Heart left ventricle (tissue), 16 donors: ENCODE results near the gene PPIA. TPM values are rescaled to one million over a fixed set of nuclear protein-coding genes. Genes with fewer than 3 reads are reported as not detected.

ENCODE experiments used
- ATAC-seq, 4 donors: fragments of 200-7000 bp; cut with Tn5 transposase; one replicate each; pipeline ENCODE4 v1.9.1; 2020 to 2022; ENCODE audit warnings: moderate library complexity in 4 of 4, mild to moderate bottlenecking in 3 of 4, moderate number of reproducible peaks in 1 of 4
- DNase-seq, 5 donors: peaks; one replicate each; pipeline ENCODE4 v3.0.0-alpha.2; 2020
- H3K27ac ChIP-seq, 12 donors: fragments of 200-600 bp; sonication (generic) in 4 of 12; one replicate each; pipeline versions ENCODE4 v1.5.0 to v1.8.0; 2016 to 2022; ENCODE audit warnings: mild to moderate bottlenecking in 2 of 12
- H3K27me3 ChIP-seq, 9 donors: fragments of 200-600 bp; sonication (generic) in 2 of 9; one replicate each; pipeline versions ENCODE4 v1.5.1 to v1.8.0; 2016 to 2022; ENCODE audit warnings: mild to moderate bottlenecking in 3 of 9
- H3K36me3 ChIP-seq, 9 donors: fragments of 200-600 bp; sonication (generic) in 2 of 9; one replicate each; pipeline versions ENCODE4 v1.5.0 to v1.8.0; 2018 to 2022; ENCODE audit warnings: mild to moderate bottlenecking in 2 of 9
- H3K4me1 ChIP-seq, 12 donors: fragments of 200-600 bp; sonication (generic) in 4 of 12; one replicate each; pipeline versions ENCODE4 v1.5.0 to v1.8.0; 2016 to 2022; ENCODE audit warnings: mild to moderate bottlenecking in 3 of 12
- H3K4me3 ChIP-seq, 12 donors: fragments of 200-600 bp; sonication (generic) in 4 of 12; one replicate each; pipeline versions ENCODE4 v1.5.0 to v1.8.0; 2017 to 2022; ENCODE audit warnings: mild to moderate bottlenecking in 9 of 12, moderate library complexity in 4 of 12
- H3K9me3 ChIP-seq, 12 donors: fragments of 200-600 bp; sonication (generic) in 4 of 12; one replicate each; pipeline versions ENCODE4 v1.5.0 to v1.8.0; 2016 to 2022; ENCODE audit warnings: mild to moderate bottlenecking in 1 of 12
- POLR2A ChIP-seq, 2 donors: fragments of 450-650 bp; IDR thresholded peaks; one replicate each; pipeline ENCODE4 v1.6.1; 2017; ENCODE audit warnings: antibody characterized with exemption in 2 of 2, mild to moderate bottlenecking in 2 of 2, moderate library complexity in 2 of 2
- WGBS, 4 donors: extraction: QIAGEN DNeasy Blood & Tissue Kit in 2 of 4; methylation state at CpG; one replicate each; pipeline versions ENCODE4 v1.1.5 to v1.1.7; 2013 to 2018; 5-methylcytosine and 5-hydroxymethylcytosine counted together
- intact Hi-C, 10 donors: fragments of 100-400 bp; cut with DNase I; formaldehyde crosslinking; loops; one replicate each; pipeline versions ENCODE4 v1.11.1 to v1.14.2; 2022
- polyA plus RNA-seq, 2 donors: library from polyadenylated mRNA; stranded (reverse); fragments of 200-250 nt; gene quantifications; one replicate each; pipeline ENCODE4 v1.2.3, GENCODE V29; 2013
- total RNA-seq, 9 donors: library from RNA; depleted of rRNA in 2 of 9; stranded (reverse); fragments of >200 nt in 2 of 9; fragmentation: NEBNext Ultra II Directional in 3 of 9; extraction: Animal tissue kit (Norgen Biotek cat#: 25700) in 3 of 9; gene quantifications; one replicate each; pipeline versions ENCODE4 v1.1.0 to v1.2.4, GENCODE V29; 2016 to 2023
- TF ChIP-seq, protein P1 (sequence below), 12 donors: fragments of 200-600 bp; sonication (generic) in 4 of 12; IDR thresholded peaks; one replicate each; pipeline versions ENCODE4 v1.5.0 to v1.8.0; 2018 to 2022; ENCODE audit warnings: antibody characterized with exemption in 12 of 12, mild to moderate bottlenecking in 5 of 12
- donor health status: ischemic (EF 13 %, LVEDD 7.1; RV severe dilation, severe dysfunction).
- donor health status: healthy with polysubstance abuse.
- donor health status: DM: no; HTN: yes; CAD: no.
- donor health status: DM: no; HTN: no; CAD: no.
- donor health status: ischemic (EF 25% LVEDD 6.9; RV normal size, moderate dysfunction).
- donor health status: ischemic (EF 25% LVEDD 5.7; RV mildly dilated, moderate dysfunction).
- donor health status: healthy.
- donor health status: DM: yes; HTN: yes; CAD: no.
- donor health status: ischemic (EF 35%, LVEDD 5.7; RV mildly dilated, moderate dysfunction).
- donor health status: nonischemic (EF 11% LVEDD 7.7; RV severe dilation, severe dysfunction).
- donor health status: DM: yes; HTN: yes; CAD: no.
- donor health status: PGD.
- donor health status: ischemic (EF 29% LVEDD 5.4; RV normal size, mild dysfunction).
- donor health status: nonischemic (EF 23%, LVEDD 6.1; RV moderate dilation, normal function).

The PPIA gene
- total and polyA plus RNA-seq, 11 donors: 327 to 3,804 (median 743) TPM

DNA sequence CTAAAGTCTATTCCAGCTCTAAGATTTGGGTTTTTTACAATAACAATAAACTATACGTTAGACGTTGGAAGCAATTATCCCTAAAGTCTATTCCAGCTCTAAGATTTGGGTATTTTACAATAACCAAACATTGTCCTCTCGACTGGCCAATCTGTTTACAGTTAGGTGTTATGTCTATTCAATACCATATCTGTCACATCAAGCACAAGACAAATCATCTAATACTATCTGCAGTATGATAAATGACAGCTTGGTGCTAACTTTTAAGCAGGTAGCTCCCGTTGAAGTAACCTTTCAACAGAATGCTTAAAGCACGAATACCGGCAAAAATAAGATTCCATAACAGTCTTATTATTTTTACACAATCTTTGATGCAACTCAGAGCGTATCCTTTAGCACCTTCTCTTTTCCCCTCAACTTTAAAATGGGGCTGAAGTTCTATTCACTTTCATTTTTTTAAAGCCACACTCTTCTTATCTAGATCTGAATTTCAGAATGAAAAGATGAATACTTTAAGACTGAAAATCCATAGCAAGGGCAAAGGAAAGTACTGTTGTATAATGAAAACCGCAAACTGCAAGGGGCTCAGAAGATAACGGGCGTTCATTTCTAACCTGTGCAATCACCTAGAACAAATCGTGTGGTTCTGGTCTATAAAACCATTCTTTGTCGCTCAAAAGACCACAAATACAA, 50.5 kb downstream of the PPIA start:
- ATAC-seq: no peak
- peaks cover 0 to 52% (median 44%) of the 10 kb centered on the region in 12 donors for H3K4me1 ChIP-seq

DNA sequence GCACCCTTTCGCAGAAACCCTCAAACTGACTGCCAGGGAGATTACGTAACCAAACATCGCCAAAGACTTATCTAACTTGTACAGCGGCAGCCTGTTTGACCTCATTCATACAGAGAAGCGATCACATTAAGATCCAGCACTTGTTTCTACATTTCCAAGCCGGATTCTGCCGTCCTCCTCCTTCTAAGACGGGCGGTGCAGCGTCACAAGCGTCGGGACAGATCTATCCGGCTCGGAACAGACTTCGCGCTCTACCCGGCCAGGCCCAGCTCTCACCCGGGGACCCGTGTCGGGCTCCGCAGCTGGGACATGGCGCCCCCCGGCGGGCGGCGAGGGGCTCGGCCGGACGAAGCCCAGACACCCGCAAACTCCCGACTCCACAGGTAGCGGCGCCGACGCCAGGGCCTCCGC, 51.0 kb downstream of the PPIA start:
- DNase-seq (peak; percentile 89 to 95 (median 89)), ATAC-seq (peak; percentile 23 to 87 (median 75))
- H3K4me3 ChIP-seq: peak overlapping the region; percentile 52 to 85 (median 70)
- no peaks in the 10 kb centered on the region for H3K9me3 ChIP-seq
- no peaks in the 10 kb centered on the region for H3K27me3 ChIP-seq
- intact Hi-C loops: loop anchor here (1.0 to 10.0 kb wide), 12 partner anchors 35 to 263 kb away; partner anchors contain the start of genes PPIA (in 4 of the 10), OGDH (in 3 of the 10) and ZMIZ2 (in 2 of the 10)
- 0 to 1% (median 0%) methylated on average over 18 to 36 of the region's 36 CpGs for whole genome bisulfite sequencing, 4 donors
- H3K27ac ChIP-seq: peak overlapping the region; percentile 70 to 99 (median 97)
- TF ChIP-seq POLR2A (IDR thresholded peaks at IDR 0.05): no peak
- TF ChIP-seq, protein P1, sequence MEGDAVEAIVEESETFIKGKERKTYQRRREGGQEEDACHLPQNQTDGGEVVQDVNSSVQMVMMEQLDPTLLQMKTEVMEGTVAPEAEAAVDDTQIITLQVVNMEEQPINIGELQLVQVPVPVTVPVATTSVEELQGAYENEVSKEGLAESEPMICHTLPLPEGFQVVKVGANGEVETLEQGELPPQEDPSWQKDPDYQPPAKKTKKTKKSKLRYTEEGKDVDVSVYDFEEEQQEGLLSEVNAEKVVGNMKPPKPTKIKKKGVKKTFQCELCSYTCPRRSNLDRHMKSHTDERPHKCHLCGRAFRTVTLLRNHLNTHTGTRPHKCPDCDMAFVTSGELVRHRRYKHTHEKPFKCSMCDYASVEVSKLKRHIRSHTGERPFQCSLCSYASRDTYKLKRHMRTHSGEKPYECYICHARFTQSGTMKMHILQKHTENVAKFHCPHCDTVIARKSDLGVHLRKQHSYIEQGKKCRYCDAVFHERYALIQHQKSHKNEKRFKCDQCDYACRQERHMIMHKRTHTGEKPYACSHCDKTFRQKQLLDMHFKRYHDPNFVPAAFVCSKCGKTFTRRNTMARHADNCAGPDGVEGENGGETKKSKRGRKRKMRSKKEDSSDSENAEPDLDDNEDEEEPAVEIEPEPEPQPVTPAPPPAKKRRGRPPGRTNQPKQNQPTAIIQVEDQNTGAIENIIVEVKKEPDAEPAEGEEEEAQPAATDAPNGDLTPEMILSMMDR (IDR thresholded peaks at IDR 0.05): peak; percentile 80 to 99 (median 94)
- peaks cover 0 to 10% (median 0%) of the 10 kb centered on the region in 9 donors for H3K36me3 ChIP-seq
- peaks cover 0 to 46% (median 38%) of the 10 kb centered on the region in 12 donors for H3K4me1 ChIP-seq

More for the DNA sequence above, 50.5 kb downstream of the PPIA start:
- no peak for TF ChIP-seq POLR2A (IDR thresholded peaks at IDR 0.05)
- TF ChIP-seq, protein P1 (IDR thresholded peaks at IDR 0.05): no peak
- Histone ChIP-seq H3K27me3 (no peaks in the 10 kb centered on the region), H3K4me3 (peak overlapping the region; percentile 52 to 85 (median 70)), H3K9me3 (no peaks in the 10 kb centered on the region), H3K36me3 (peaks cover 0 to 15% (median 1%) of the 10 kb centered on the region in 9 donors), H3K27ac (peak overlapping the region; percentile 70 to 99 (median 97))
- DNase-seq: no peak
- intact Hi-C loops: loop anchor here (1.0 to 10.0 kb wide), 12 partner anchors 35 to 262 kb away; partner anchors contain the start of genes PPIA (in 4 of the 10), OGDH (in 3 of the 10) and ZMIZ2 (in 2 of the 10)
- WGBS, 4 donors: 0 to 2% (median 0%) methylated on average over 12 of the region's 12 CpGs

DNA sequence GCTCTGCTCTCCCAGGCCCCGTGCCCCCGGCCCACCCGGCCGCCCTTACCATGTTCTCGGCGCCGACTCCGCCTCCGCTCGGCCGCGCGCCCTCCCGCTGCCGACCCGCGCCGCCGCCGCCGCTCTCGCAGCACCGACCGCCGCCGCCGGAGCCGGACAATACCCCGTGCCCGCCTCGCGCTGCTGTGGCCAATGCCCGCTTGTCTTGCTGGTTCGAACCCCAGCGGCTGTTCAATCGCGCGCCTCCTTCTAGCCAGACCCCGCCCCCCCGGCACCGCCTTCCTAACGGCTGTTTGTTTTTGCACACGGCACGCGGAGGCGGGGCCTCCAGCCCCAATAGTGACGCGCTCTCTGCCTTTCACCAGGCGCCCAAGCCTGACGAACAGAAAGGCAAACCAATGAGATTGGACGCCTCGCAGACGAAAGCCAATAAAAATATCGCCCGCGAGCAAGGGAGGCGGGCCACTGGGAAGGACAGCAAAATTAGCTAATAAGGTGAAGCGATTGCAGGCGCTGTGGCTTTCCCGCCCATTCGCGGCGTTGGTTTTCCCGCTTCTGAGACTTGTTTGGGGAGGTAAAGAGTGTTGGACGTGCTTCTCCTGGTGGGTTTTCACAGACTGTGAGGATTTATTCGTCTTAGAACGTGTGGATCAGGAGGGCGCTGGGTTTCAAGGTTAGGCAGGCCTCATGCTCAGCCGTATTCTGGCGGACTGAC, 51.6 kb downstream of the PPIA start, which contains the start of gene H2AZ2:
Gene H2AZ2, minus strand, starts transcription at position 168 of the 715 bp plus-strand sequence. Its CDS starts 116 bp downstream, at position 52.
- WGBS, 4 donors: 0 to 1% (median 1%) methylated on average over 34 to 70 of the region's 70 CpGs

More for the DNA sequence above, 51.6 kb downstream of the PPIA start, which contains the start of gene H2AZ2:
- TF ChIP-seq, protein P1 (IDR thresholded peaks at IDR 0.05): peak in 3 of 12 donors; percentile 6 to 26 (median 9)
- TF ChIP-seq POLR2A (IDR thresholded peaks at IDR 0.05): peak; percentile 84 to 88
- Histone ChIP-seq H3K4me3 (peak within 1 kb of the TSS; percentile 52 to 85 (median 70)), H3K36me3 (peaks cover 0 to 6% (median 0%) of the 10 kb centered on the region in 9 donors), H3K4me1 (peaks cover 0 to 41% (median 33%) of the 10 kb centered on the region in 12 donors), H3K27me3 (no peaks in the 10 kb centered on the region), H3K9me3 (no peaks in the 10 kb centered on the region), H3K27ac (peak within 1 kb of the TSS; percentile 70 to 99 (median 97))
- intact Hi-C loops: loop anchor here (1.0 to 10.0 kb wide), 15 partner anchors 34 to 357 kb away; partner anchors contain the start of genes PPIA (in 5 of the 10), OGDH (in 4 of the 10), ZMIZ2 (in 2 of the 10) and NUDCD3 (in 1 of the 10)
- DNase-seq (peak; percentile 100), ATAC-seq (peak; percentile 94 to 97 (median 97))
